Transverse colon (tissue), 4 donors: ENCODE data around the gene ME3. TPM values are rescaled to one million over a fixed set of nuclear protein-coding genes. Genes with fewer than 3 reads are reported as not detected.

Source experiments
- DNase-seq: peaks from one replicate; pipeline ENCODE4 v3.0.0-alpha.2; 2019
- H3K27ac ChIP-seq, 4 donors: fragments of 200-600 bp; sonication (generic); 2 replicates each; pipeline ENCODE4 v1.5.1; 2016 to 2018; ENCODE audit warnings: inconsistent platforms in 4 of 4
- H3K27me3 ChIP-seq: fragments of 200-600 bp; sonication (generic); 2 replicates; pipeline ENCODE4 v1.5.1; 2017; ENCODE audit warnings: inconsistent platforms
- H3K36me3 ChIP-seq, 4 donors: fragments of 200-600 bp; sonication (generic); 2 replicates each; pipeline ENCODE4 v1.5.1; 2017 to 2019; ENCODE audit warnings: inconsistent platforms in 4 of 4
- H3K4me1 ChIP-seq, 4 donors: fragments of 200-600 bp; sonication (generic); 2 replicates each; pipeline ENCODE4 v1.5.1; 2017 to 2020; ENCODE audit warnings: inconsistent platforms in 4 of 4
- H3K4me3 ChIP-seq, 4 donors: fragments of 200-600 bp; sonication (generic); 1 replicate in 1 of 4; 2 replicates in 3 of 4; pipeline versions ENCODE4 v1.5.1 to v1.6.1; 2017 to 2019; ENCODE audit warnings: inconsistent platforms in 4 of 4
- H3K9me3 ChIP-seq, 2 donors: fragments of 200-600 bp; sonication (generic); 2 replicates each; pipeline ENCODE4 v1.5.1; 2017 to 2019; ENCODE audit warnings: inconsistent platforms in 2 of 2
- EP300 ChIP-seq: sonication (generic); formaldehyde crosslinking; IDR thresholded peaks from one replicate; pipeline ENCODE4 v1.6.1; 2017; ENCODE audit warnings: antibody characterized with exemption, low read depth
- POLR2A ChIP-seq: fragments of 450-650 bp; IDR thresholded peaks from one replicate; pipeline ENCODE4 v1.6.1; 2016; ENCODE audit warnings: antibody characterized with exemption, mild to moderate bottlenecking, moderate library complexity
- POLR2AphosphoS5 ChIP-seq, 3 donors: sonication (generic); formaldehyde crosslinking; IDR thresholded peaks; one replicate each; pipeline ENCODE4 v1.6.1; 2016; ENCODE audit warnings: antibody characterized with exemption in 3 of 3
- WGBS, 2 donors: methylation state at CpG; one replicate each; pipeline ENCODE4 v1.1.5; 2018; ENCODE audit warnings: low coverage in 1 of 2; 5-methylcytosine and 5-hydroxymethylcytosine counted together
- in situ Hi-C, 4 donors: fragments of 200-750 bp; cut with MboI; loops; one replicate each; pipeline versions ENCODE4 v1.15.0 to v1.15.1; 2017; ENCODE audit warnings: low sequenced_read_pairs in 3 of 4, low pct_ligation_motif_present in 1 of 4, low pct_unique_long_range_greater_than_20kb in 1 of 4
- intact Hi-C: fragments of 100-400 bp; cut with DNase I; formaldehyde crosslinking; loops from one replicate; pipeline ENCODE4 v1.15.1; 2023; ENCODE audit warnings: low total_unique reads
- total RNA-seq, 4 donors: library from RNA; depleted of rRNA; stranded (reverse); fragments of >200 nt; gene quantifications; one replicate each; pipeline ENCODE4 v1.1.0, GENCODE V29; 2016
- TF ChIP-seq, protein P1 (sequence below), 5 experiments: fragments of 200-600 bp in 3 of 5; fragments of 450-650 bp in 2 of 5; sonication (generic) in 3 of 5; IDR thresholded peaks; 1 replicate in 2 of 5; 2 replicates in 3 of 5; pipeline ENCODE4 v1.5.1; 2016 to 2017; ENCODE audit warnings: antibody characterized with exemption in 5 of 5, inconsistent platforms in 3 of 5, mild to moderate bottlenecking in 2 of 5, moderate library complexity in 1 of 5

The ME3 gene
- total RNA-seq, 4 donors from 2014 or later = 91.8 to 258 (median 116) TPM

DNA sequence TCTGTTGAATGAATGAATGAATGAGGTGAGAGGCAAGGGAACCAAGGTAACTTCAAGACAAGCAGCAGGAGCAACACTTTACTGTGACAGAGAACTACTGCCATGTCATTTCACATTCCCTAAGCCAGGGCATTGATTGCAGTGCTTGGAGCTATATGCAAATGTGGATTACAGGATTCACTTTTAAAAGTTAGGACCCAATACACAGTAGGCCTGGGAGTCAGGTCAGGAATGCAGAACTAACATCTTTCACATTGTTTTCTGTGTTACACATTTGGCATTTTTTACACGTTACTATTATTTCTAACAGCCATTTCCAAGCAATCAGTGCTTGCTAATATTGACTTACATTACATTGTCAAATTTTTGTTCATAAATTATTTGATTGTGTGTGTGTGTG is 26.2 kb upstream of the ME3 start:
- no peak overlapping the region for H3K27ac ChIP-seq
- in situ Hi-C loops (no loop called here), intact Hi-C loops (no loop called here)
- peaks cover 0 to 13% (median 2%) of the 10 kb centered on the region in 4 donors for H3K4me1 ChIP-seq
- no peaks in the 10 kb centered on the region for H3K36me3 ChIP-seq
- TF ChIP-seq, protein P1, sequence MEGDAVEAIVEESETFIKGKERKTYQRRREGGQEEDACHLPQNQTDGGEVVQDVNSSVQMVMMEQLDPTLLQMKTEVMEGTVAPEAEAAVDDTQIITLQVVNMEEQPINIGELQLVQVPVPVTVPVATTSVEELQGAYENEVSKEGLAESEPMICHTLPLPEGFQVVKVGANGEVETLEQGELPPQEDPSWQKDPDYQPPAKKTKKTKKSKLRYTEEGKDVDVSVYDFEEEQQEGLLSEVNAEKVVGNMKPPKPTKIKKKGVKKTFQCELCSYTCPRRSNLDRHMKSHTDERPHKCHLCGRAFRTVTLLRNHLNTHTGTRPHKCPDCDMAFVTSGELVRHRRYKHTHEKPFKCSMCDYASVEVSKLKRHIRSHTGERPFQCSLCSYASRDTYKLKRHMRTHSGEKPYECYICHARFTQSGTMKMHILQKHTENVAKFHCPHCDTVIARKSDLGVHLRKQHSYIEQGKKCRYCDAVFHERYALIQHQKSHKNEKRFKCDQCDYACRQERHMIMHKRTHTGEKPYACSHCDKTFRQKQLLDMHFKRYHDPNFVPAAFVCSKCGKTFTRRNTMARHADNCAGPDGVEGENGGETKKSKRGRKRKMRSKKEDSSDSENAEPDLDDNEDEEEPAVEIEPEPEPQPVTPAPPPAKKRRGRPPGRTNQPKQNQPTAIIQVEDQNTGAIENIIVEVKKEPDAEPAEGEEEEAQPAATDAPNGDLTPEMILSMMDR (IDR thresholded peaks at IDR 0.05) = no peak
- TF ChIP-seq EP300 (no peak), POLR2A (no peak), POLR2AphosphoS5 (IDR thresholded peaks at IDR 0.05) (no peak)
- WGBS, 2 donors = 71 to 80% methylated on average over 1 of the region's 1 CpG
- no peaks in the 10 kb centered on the region for H3K9me3 ChIP-seq
- H3K27me3 ChIP-seq = no peaks in the 10 kb centered on the region
- no peak for DNase-seq
- no peak overlapping the region for H3K4me3 ChIP-seq

GRCh38 chr11:86696451-86696850 is 24.0 kb upstream of the ME3 start:
- H3K9me3 ChIP-seq = no peaks in the 10 kb centered on the region
- in situ Hi-C loops (no loop called here), intact Hi-C loops (no loop called here)
- H3K4me3 ChIP-seq = no peak overlapping the region
- H3K27me3 ChIP-seq = no peaks in the 10 kb centered on the region
- H3K27ac ChIP-seq = peak overlapping the region in 3 of 4 donors; percentile 12 to 32 (median 26)
- peaks cover 0 to 9% (median 2%) of the 10 kb centered on the region in 4 donors for H3K4me1 ChIP-seq
- H3K36me3 ChIP-seq = no peaks in the 10 kb centered on the region
- WGBS, 2 donors = 81% methylated on average over 1 of the region's 1 CpG; no CpG with 5 or more reads in 1 of the 2 donors
- TF ChIP-seq POLR2A (no peak), POLR2AphosphoS5 (IDR thresholded peaks at IDR 0.05) (no peak), EP300 (no peak)
- TF ChIP-seq, protein P1 (IDR thresholded peaks at IDR 0.05) = no peak
- no peak for DNase-seq

DNA sequence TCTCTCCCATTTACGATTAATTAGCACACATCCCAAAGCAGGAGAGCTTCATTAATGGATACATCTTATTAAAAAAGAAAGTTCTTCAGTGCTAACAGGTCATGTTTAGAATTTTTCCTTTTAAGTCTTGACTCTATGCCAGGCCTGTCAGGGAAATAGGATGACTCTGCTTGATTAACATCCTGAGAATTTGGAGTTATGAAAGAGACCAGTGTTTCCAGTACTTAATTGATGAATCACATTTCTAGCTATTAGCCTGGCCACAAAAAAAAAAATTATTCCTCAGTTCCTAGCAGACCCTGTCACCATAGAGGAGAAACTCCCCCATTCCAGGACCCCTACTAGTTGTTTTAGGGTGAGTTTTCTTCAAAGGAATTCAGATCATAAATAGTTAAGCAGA is 23.6 kb upstream of the ME3 start:
- 67 to 69% methylated on average over 1 of the region's 1 CpG for WGBS, 2 donors
- TF ChIP-seq EP300 (peak; percentile 36), POLR2AphosphoS5 (IDR thresholded peaks at IDR 0.05) (peak; percentile 14 to 65 (median 43)), POLR2A (no peak)
- Histone ChIP-seq H3K27ac (peak overlapping the region in 3 of 4 donors; percentile 12 to 50 (median 32)), H3K36me3 (no peaks in the 10 kb centered on the region), H3K4me1 (peaks cover 0 to 9% (median 2%) of the 10 kb centered on the region in 4 donors), H3K9me3 (no peaks in the 10 kb centered on the region), H3K27me3 (no peaks in the 10 kb centered on the region), H3K4me3 (no peak overlapping the region)
- no peak for DNase-seq
- intact Hi-C loops (no loop called here), in situ Hi-C loops (no loop called here)

GRCh38 chr11:86695373-86695772 is 23.0 kb upstream of the ME3 start:
- H3K9me3 ChIP-seq = no peaks in the 10 kb centered on the region
- no peaks in the 10 kb centered on the region for H3K36me3 ChIP-seq
- in situ Hi-C loops (no loop called here), intact Hi-C loops (no loop called here)
- peaks cover 0 to 9% (median 2%) of the 10 kb centered on the region in 4 donors for H3K4me1 ChIP-seq
- no peak for DNase-seq
- no peak overlapping the region for H3K4me3 ChIP-seq
- no peaks in the 10 kb centered on the region for H3K27me3 ChIP-seq
- TF ChIP-seq POLR2A (no peak), POLR2AphosphoS5 (IDR thresholded peaks at IDR 0.05) (no peak)
- H3K27ac ChIP-seq = peak overlapping the region in 3 of 4 donors; percentile 9 to 50 (median 24)

DNA sequence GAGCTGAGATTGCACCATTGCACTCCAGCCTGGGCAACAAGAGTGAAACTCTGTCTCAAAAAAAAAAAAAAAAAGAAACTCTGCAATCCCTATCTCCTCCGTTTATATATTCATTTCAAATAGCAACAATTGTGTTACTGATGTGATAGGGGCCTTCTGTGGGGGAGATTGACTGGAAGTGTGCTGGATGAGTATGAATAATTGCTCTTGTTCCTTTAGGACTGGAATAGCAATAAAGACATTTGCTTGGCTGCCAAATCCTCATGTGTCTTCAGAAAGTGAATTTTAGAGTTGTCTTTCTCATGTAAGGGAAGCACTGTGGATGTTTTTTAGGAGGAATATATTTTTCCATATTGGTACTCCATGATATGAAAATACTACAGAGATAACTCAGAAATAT is 21.1 kb upstream of the ME3 start:
- Histone ChIP-seq H3K4me1 (peaks cover 0 to 9% (median 2%) of the 10 kb centered on the region in 4 donors), H3K4me3 (no peak overlapping the region), H3K27me3 (no peaks in the 10 kb centered on the region), H3K36me3 (no peaks in the 10 kb centered on the region), H3K27ac (no peak overlapping the region), H3K9me3 (no peaks in the 10 kb centered on the region)
- WGBS, 2 donors = 71 to 83% methylated on average over 1 of the region's 1 CpG
- no peak for DNase-seq
- intact Hi-C loops (no loop called here), in situ Hi-C loops (no loop called here)
- TF ChIP-seq EP300 (no peak), POLR2A (no peak), POLR2AphosphoS5 (IDR thresholded peaks at IDR 0.05) (no peak)
- TF ChIP-seq, protein P1 (IDR thresholded peaks at IDR 0.05) = no peak
